ENCODE data around the gene TSPAN18. TPM values are rescaled to one million over a fixed set of nuclear protein-coding genes. Genes with fewer than 3 reads are reported as not detected.

TSPAN18 gene
- total RNA-seq, 1 experiment from 2014 or later: 18.3 TPM

- Histone ChIP-seq H4K20me1 (ENCODE audit: insufficient read depth) (no peaks in the 10 kb centered on the region), H3K4me1 (ENCODE audit: control insufficient read depth in 1 of 2, insufficient read depth in 2 of 2, low read length in 2 of 2) (peaks cover 4 to 18% of the 10 kb centered on the region in 2 experiments; a peak in 3 of 4 replicates), H3K79me2 (ENCODE audit: insufficient read depth, low read length) (peaks cover 13% of the 10 kb centered on the region; the same call in 1 of the 2 replicates), H3K36me3 (ENCODE audit: control insufficient read depth in 1 of 2, insufficient read depth in 2 of 2, low read length in 2 of 2) (no peaks in the 10 kb centered on the region), H3K9ac (ENCODE audit: low read length) (no peak overlapping the region), H3K27me3 (ENCODE audit: insufficient read depth, low read length) (no peaks in the 10 kb centered on the region), H3K4me2 (ENCODE audit: low read length) (no peak overlapping the region), H3K27ac (ENCODE audit: low read depth, low read length) (no peak overlapping the region), H3K9me2 (ENCODE audit: insufficient read depth) (no peaks in the 10 kb centered on the region), H3K4me3 (replicated peaks in 1 of 2; ENCODE audit: low read depth in 1 of 2, low read length in 2 of 2) (no peak overlapping the region), H2AFZ (ENCODE audit: low read depth, low read length, poor library complexity, severe bottlenecking) (no peak overlapping the region), H3K9me3 (ENCODE audit: control insufficient read depth in 1 of 2, insufficient read depth in 1 of 2, low read depth in 1 of 2, low read length in 2 of 2) (no peaks in the 10 kb centered on the region)
- ATAC-seq (no peak), DNase-seq (ENCODE audit: low read depth, low spot score) (no peak)
- ChIA-PET CTCF (no interaction called here), POLR2A (no interaction called here), RAD21 (ENCODE audit: low non-redundant PET in 1 of 2, low total read pairs in 2 of 2, uncharacterized antibody in 2 of 2, unreplicated experiment in 2 of 2) (no interaction called here)
- no TSS peak for BruUV-seq (replicated peaks)
- TF ChIP-seq POLR2A (IDR thresholded peaks at IDR 0.05; ENCODE audit: borderline replicate concordance, extremely low read depth, insufficient read depth, insufficient read length) (no peak), YY1 (IDR thresholded peaks at IDR 0.05; ENCODE audit: extremely low read depth, insufficient replicate concordance, low read depth, low read length) (no peak), ZNF274 (IDR thresholded peaks at IDR 0.05; ENCODE audit: low read depth, low read length) (no peak), SP1 (IDR thresholded peaks at IDR 0.05; ENCODE audit: low read depth) (no peak), CTCF (IDR thresholded peaks at IDR 0.05 in 2 of 3, conservative IDR thresholded peaks at IDR 0.05 in 1 of 3; ENCODE audit: borderline replicate concordance in 1 of 3, insufficient read depth in 1 of 3, low read depth in 2 of 3, low read length in 2 of 3) (no peak), CBX3 (IDR thresholded peaks at IDR 0.05; ENCODE audit: low read depth) (no peak), SRF (IDR thresholded peaks at IDR 0.05; ENCODE audit: low read depth) (no peak), POLR2AphosphoS5 (IDR thresholded peaks at IDR 0.05; ENCODE audit: low read depth, low read length) (no peak), FOSL1 (IDR thresholded peaks at IDR 0.05; ENCODE audit: low read depth) (no peak), ATF3 (IDR thresholded peaks at IDR 0.05) (no peak), RAD21 (IDR thresholded peaks at IDR 0.05; ENCODE audit: low read depth) (no peak), ZFX (IDR thresholded peaks at IDR 0.05) (no peak), EGR1 (IDR thresholded peaks at IDR 0.05; ENCODE audit: low read depth) (no peak), ZBTB33 (IDR thresholded peaks at IDR 0.05; ENCODE audit: extremely low read depth, insufficient replicate concordance, low read length) (no peak), REST (IDR thresholded peaks at IDR 0.05; ENCODE audit: low read depth) (no peak)
- intact Hi-C loops (cut with micrococcal nuclease): loop anchor here (5.0 kb wide), 3 partner anchors 97 to 183 kb away; no protein-coding TSS in a partner anchor
These were observed 3.0 kb downstream of the TSPAN18 start for GRCh38 chr11:44729713-44730112.

Data from HCT116 (cell line).